Neuronal stem cell (in vitro differentiated cells): ENCODE results near the gene BDH2.
A peak's percentile ranks its signal among the peaks of the same experiment; 100 is the strongest.

Experiments
- DNase-seq: peaks from one replicate; pipeline ENCODE4 v3.0.0-alpha.2; 2013; ENCODE audit warnings: low spot score
- H2AFZ ChIP-seq: one replicate; pipeline ENCODE4 v1.6.1; 2013; ENCODE audit warnings: mild to moderate bottlenecking, low read length, inconsistent platforms
- H2AK5ac ChIP-seq: 2 replicates; pipeline ENCODE4 v1.6.1; 2013; ENCODE audit warnings: low read depth, mild to moderate bottlenecking, inconsistent platforms, low read length, moderate library complexity, mixed read lengths
- H2BK120ac ChIP-seq: 2 replicates; pipeline ENCODE4 v1.6.1; 2013; ENCODE audit warnings: low read depth, mild to moderate bottlenecking, inconsistent platforms, low read length, moderate library complexity, mixed read lengths
- H2BK12ac ChIP-seq: one replicate; pipeline ENCODE4 v1.6.1; 2013; ENCODE audit warnings: low read length, inconsistent platforms
- H2BK15ac ChIP-seq: 2 replicates; pipeline ENCODE4 v1.6.1; 2013; ENCODE audit warnings: mild to moderate bottlenecking, low read length, inconsistent platforms, mixed read lengths
- H2BK5ac ChIP-seq: one replicate; pipeline ENCODE4 v1.6.1; 2013; ENCODE audit warnings: inconsistent platforms, mild to moderate bottlenecking, low read length, moderate library complexity
- H3K14ac ChIP-seq: one replicate; pipeline ENCODE4 v1.6.1; 2013; ENCODE audit warnings: low read length, inconsistent platforms
- H3K18ac ChIP-seq: 2 replicates; pipeline ENCODE4 v1.6.1; 2013; ENCODE audit warnings: low read length, inconsistent platforms
- H3K23ac ChIP-seq: 2 replicates; pipeline ENCODE4 v1.6.1; 2013; ENCODE audit warnings: low read depth, mild to moderate bottlenecking, mixed read lengths, low read length, inconsistent platforms; ENCODE audit not compliant: poor library complexity
- H3K27ac ChIP-seq: replicated peaks from 3 replicates; pipeline ENCODE4 v1.5.1; 2013; ENCODE audit warnings: low read length, inconsistent platforms
- H3K27me3 ChIP-seq, 3 experiments: 2 replicates each; pipeline ENCODE4 v1.6.1; 2013; ENCODE audit warnings: low read length in 3 of 3, mild to moderate bottlenecking in 2 of 3, inconsistent platforms in 1 of 3, low read depth in 1 of 3, mixed read lengths in 1 of 3, moderate library complexity in 1 of 3; ENCODE audit not compliant: control insufficient read depth in 3 of 3, insufficient read depth in 3 of 3
- H3K36me3 ChIP-seq, 2 donors: replicated peaks in 1 of 2; 2 replicates each; pipeline ENCODE4 v1.6.1; 2013; ENCODE audit warnings: low read length in 2 of 2; ENCODE audit not compliant: control insufficient read depth in 2 of 2, insufficient read depth in 2 of 2
- H3K4ac ChIP-seq: 2 replicates; pipeline ENCODE4 v1.6.1; 2013; ENCODE audit warnings: inconsistent platforms, mild to moderate bottlenecking, low read length, moderate library complexity
- H3K4me1 ChIP-seq, 2 donors: 1 replicate in 1 of 2; 2 replicates in 1 of 2; pipeline ENCODE4 v1.6.1; 2013; ENCODE audit warnings: low read length in 2 of 2, low read depth in 1 of 2; ENCODE audit not compliant: control insufficient read depth in 2 of 2, insufficient read depth in 1 of 2
- H3K4me2 ChIP-seq: one replicate; pipeline ENCODE4 v1.6.1; 2013; ENCODE audit warnings: mild to moderate bottlenecking, low read length, inconsistent platforms; ENCODE audit not compliant: insufficient read depth, poor library complexity, severe bottlenecking
- H3K4me3 ChIP-seq, 2 donors: 2 replicates each; pipeline ENCODE4 v1.5.1; 2013; ENCODE audit warnings: low read length in 2 of 2, mild to moderate bottlenecking in 2 of 2, inconsistent platforms in 1 of 2, moderate library complexity in 1 of 2
- H3K79me1 ChIP-seq: one replicate; pipeline ENCODE4 v1.6.1; 2013; ENCODE audit warnings: low read depth, mild to moderate bottlenecking, inconsistent platforms, low read length, moderate library complexity
- H3K9ac ChIP-seq: one replicate; pipeline ENCODE4 v1.6.1; 2013; ENCODE audit warnings: mild to moderate bottlenecking, low read depth, low read length, inconsistent platforms; ENCODE audit not compliant: poor library complexity
- H3K9me3 ChIP-seq, 2 donors: replicated peaks in 1 of 2; 2 replicates each; pipeline versions ENCODE3 to v1.6.1; 2013; ENCODE audit warnings: low read length in 2 of 2, mild to moderate bottlenecking in 2 of 2, inconsistent platforms in 1 of 2, low read depth in 1 of 2, mixed read lengths in 1 of 2, moderate library complexity in 1 of 2; ENCODE audit not compliant: control insufficient read depth in 2 of 2, insufficient read depth in 1 of 2
- H4K8ac ChIP-seq: one replicate; pipeline ENCODE4 v1.6.1; 2013; ENCODE audit warnings: low read depth, mild to moderate bottlenecking, inconsistent platforms, low read length, moderate library complexity
- H4K91ac ChIP-seq: one replicate; pipeline ENCODE4 v1.6.1; 2013; ENCODE audit warnings: low read length, low read depth, mild to moderate bottlenecking, inconsistent platforms; ENCODE audit not compliant: poor library complexity
- WGBS, 2 donors: extraction: QIAGEN DNeasy Blood & Tissue Kit; methylation state at CpG; one replicate each; pipeline ENCODE4 v1.1.7; 2013; ENCODE audit warnings: missing lambda C conversion rate in 2 of 2, mixed read lengths in 1 of 2; ENCODE audit not compliant: insufficient read length in 2 of 2, insufficient replicate concordance in 1 of 2; ENCODE audit errors: extremely low coverage in 2 of 2; 5-methylcytosine and 5-hydroxymethylcytosine counted together

BDH2 gene

GRCh38 chr4:103075894-103076746 lies 23.5 kb downstream of the BDH2 start:
- Histone ChIP-seq H4K8ac (no peak overlapping the region), H3K27me3 (no peaks in the 10 kb centered on the region), H2BK12ac (peak overlapping the region; percentile 77), H2AFZ (peak overlapping the region; percentile 97), H3K4me1 (peaks cover 2 to 3% of the 10 kb centered on the region in 2 donors), H3K14ac (peak overlapping the region; percentile 84), H3K9me3 (peaks cover 0 to 6% of the 10 kb centered on the region in 2 donors), H4K91ac (no peak overlapping the region), H2BK120ac (peak overlapping the region; percentile 88), H3K27ac (no peak overlapping the region), H3K4me3 (peak overlapping the region; percentile 83 to 91), H3K9ac (peak overlapping the region; percentile 95), H3K36me3 (peaks cover 3 to 16% of the 10 kb centered on the region in 2 donors), H2BK5ac (peak overlapping the region; percentile 59), H3K23ac (peak overlapping the region; percentile 89), H3K4ac (no peak overlapping the region), H2AK5ac (no peak overlapping the region), H3K18ac (peak overlapping the region; percentile 96), H3K4me2 (peak overlapping the region; percentile 78), H2BK15ac (peak overlapping the region; percentile 69), H3K79me1 (no peaks in the 10 kb centered on the region)
- WGBS, 2 donors, result no CpG with 5 or more reads among the region's 82 CpGs
- peak; percentile 46 for DNase-seq

- Histone ChIP-seq H3K4me3 (peak overlapping the region; percentile 83 to 91), H3K9ac (no peak overlapping the region), H3K27ac (no peak overlapping the region)
Measured at GRCh38 chr4:103075435-103075893, 24.2 kb downstream of the BDH2 start.

GRCh38 chr4:103074744-103075434 lies 24.7 kb downstream of the BDH2 start:
- no peak overlapping the region for H3K27ac ChIP-seq

More at GRCh38 chr4:103075435-103075893, 24.2 kb downstream of the BDH2 start:
- H3K36me3 ChIP-seq, result peaks cover 1 to 13% of the 10 kb centered on the region in 2 donors
- H3K4ac ChIP-seq, result no peak overlapping the region
- H2AK5ac ChIP-seq, result no peak overlapping the region
- peaks cover 2 to 3% of the 10 kb centered on the region in 2 donors for H3K4me1 ChIP-seq
- H3K4me2 ChIP-seq, result peak overlapping the region; percentile 78
- H3K14ac ChIP-seq, result no peak overlapping the region
- no CpG with 5 or more reads among the region's 4 CpGs for WGBS, 2 donors
- no peaks in the 10 kb centered on the region for H3K27me3 ChIP-seq
- no peak overlapping the region for H2BK12ac ChIP-seq
- H2AFZ ChIP-seq, result peak overlapping the region; percentile 97
- no peaks in the 10 kb centered on the region for H3K79me1 ChIP-seq
- H2BK15ac ChIP-seq, result no peak overlapping the region
- DNase-seq, result no peak
- H3K23ac ChIP-seq, result no peak overlapping the region
- H3K9me3 ChIP-seq, result peaks cover 0 to 6% of the 10 kb centered on the region in 2 donors
- H3K18ac ChIP-seq, result no peak overlapping the region
- H2BK120ac ChIP-seq, result no peak overlapping the region
- no peak overlapping the region for H4K8ac ChIP-seq
- H4K91ac ChIP-seq, result no peak overlapping the region
- H2BK5ac ChIP-seq, result no peak overlapping the region

More at GRCh38 chr4:103074744-103075434, 24.7 kb downstream of the BDH2 start:
- H2BK15ac ChIP-seq, result no peak overlapping the region
- no peak overlapping the region for H3K9ac ChIP-seq
- H2BK12ac ChIP-seq, result no peak overlapping the region
- no peak overlapping the region for H3K4ac ChIP-seq
- H3K23ac ChIP-seq, result no peak overlapping the region
- H4K8ac ChIP-seq, result no peak overlapping the region
- H2BK5ac ChIP-seq, result no peak overlapping the region
- H2AFZ ChIP-seq, result peak overlapping the region; percentile 97
- peak overlapping the region in 1 of 2 donors; percentile 83 for H3K4me3 ChIP-seq
- H3K9me3 ChIP-seq, result peaks cover 0 to 6% of the 10 kb centered on the region in 2 donors
- H4K91ac ChIP-seq, result no peak overlapping the region
- no peak for DNase-seq
- no CpG with 5 or more reads among the region's 9 CpGs for WGBS, 2 donors
- no peak overlapping the region for H3K4me2 ChIP-seq
- H3K18ac ChIP-seq, result no peak overlapping the region
- no peaks in the 10 kb centered on the region for H3K27me3 ChIP-seq
- H3K4me1 ChIP-seq, result peaks cover 2 to 3% of the 10 kb centered on the region in 2 donors
- no peak overlapping the region for H2BK120ac ChIP-seq
- no peak overlapping the region for H2AK5ac ChIP-seq
- H3K14ac ChIP-seq, result no peak overlapping the region
- H3K36me3 ChIP-seq, result peaks cover 1 to 8% of the 10 kb centered on the region in 2 donors
- no peaks in the 10 kb centered on the region for H3K79me1 ChIP-seq
